Gastrocnemius medialis (tissue), 4 donors: Measurements from ENCODE around the gene GCSAM. TPM values are rescaled to one million over a fixed set of nuclear protein-coding genes. Genes with fewer than 3 reads are reported as not detected.

Source experiments
- ATAC-seq, 2 donors: fragments of 150-250 bp; one replicate each; pipeline ENCODE4 v1.9.1; 2016
- DNase-seq, 2 donors: peaks; one replicate each; pipeline ENCODE4 v3.0.0-alpha.2; 2019
- H3K27ac ChIP-seq, 4 donors: fragments of 200-600 bp; sonication (generic); 1 replicate in 1 of 4; 2 replicates in 3 of 4; pipeline ENCODE4 v1.5.1; 2016 to 2018; ENCODE audit warnings: mild to moderate bottlenecking in 2 of 4, moderate library complexity in 1 of 4
- H3K27me3 ChIP-seq, 3 donors: fragments of 200-600 bp; sonication (generic) in 2 of 3; 1 replicate in 1 of 3; 2 replicates in 2 of 3; pipeline versions ENCODE4 v1.5.1 to v1.6.0; 2016 to 2019; ENCODE audit warnings: mild to moderate bottlenecking in 1 of 3, moderate library complexity in 1 of 3
- H3K36me3 ChIP-seq, 2 donors: fragments of 200-600 bp; sonication (generic) in 1 of 2; one replicate each; pipeline ENCODE4 v1.5.1; 2017 to 2018
- H3K4me1 ChIP-seq, 2 donors: fragments of 200-600 bp; sonication (generic) in 1 of 2; one replicate each; pipeline ENCODE4 v1.5.1; 2016 to 2017; ENCODE audit warnings: mild to moderate bottlenecking in 2 of 2
- H3K4me3 ChIP-seq, 4 donors: fragments of 200-600 bp; sonication (generic) in 3 of 4; 1 replicate in 1 of 4; 2 replicates in 3 of 4; pipeline ENCODE4 v1.5.1; 2016 to 2019; ENCODE audit warnings: mild to moderate bottlenecking in 2 of 4
- H3K9me3 ChIP-seq, 3 donors: fragments of 200-600 bp; sonication (generic) in 2 of 3; 1 replicate in 1 of 3; 2 replicates in 2 of 3; pipeline ENCODE4 v1.5.1; 2016 to 2019
- POLR2A ChIP-seq, 2 donors: fragments of 450-650 bp; IDR thresholded peaks; one replicate each; pipeline ENCODE4 v1.6.1; 2017; ENCODE audit warnings: antibody characterized with exemption in 2 of 2, mild to moderate bottlenecking in 2 of 2, moderate library complexity in 2 of 2
- in situ Hi-C, 4 donors: fragments of 200-750 bp; cut with MboI; loops; one replicate each; pipeline versions ENCODE4 v1.15.0 to v1.8.0; 2017; ENCODE audit warnings: low sequenced_read_pairs in 4 of 4
- intact Hi-C: fragments of 100-400 bp; cut with DNase I; formaldehyde crosslinking; loops from one replicate; pipeline ENCODE4 v1.15.1; 2023; ENCODE audit warnings: low total_unique reads
- total RNA-seq, 4 donors: library from RNA; depleted of rRNA; stranded (reverse); fragments of >200 nt; gene quantifications; one replicate each; pipeline versions ENCODE4 v1.1.0 to v1.2.3, GENCODE V29; 2016
- TF ChIP-seq, protein P1 (sequence below), 5 experiments: fragments of 450-650 bp in 3 of 5; fragments of 200-600 bp in 2 of 5; sonication (generic) in 2 of 5; IDR thresholded peaks in 4 of 5; conservative IDR thresholded peaks in 1 of 5; 1 replicate in 4 of 5; 2 replicates in 1 of 5; pipeline ENCODE4 v1.5.1; 2016 to 2019; ENCODE audit warnings: antibody characterized with exemption in 5 of 5, mild to moderate bottlenecking in 3 of 5, moderate library complexity in 3 of 5

The GCSAM gene
- total RNA-seq, 4 donors from 2014 or later = not detected

DNA sequence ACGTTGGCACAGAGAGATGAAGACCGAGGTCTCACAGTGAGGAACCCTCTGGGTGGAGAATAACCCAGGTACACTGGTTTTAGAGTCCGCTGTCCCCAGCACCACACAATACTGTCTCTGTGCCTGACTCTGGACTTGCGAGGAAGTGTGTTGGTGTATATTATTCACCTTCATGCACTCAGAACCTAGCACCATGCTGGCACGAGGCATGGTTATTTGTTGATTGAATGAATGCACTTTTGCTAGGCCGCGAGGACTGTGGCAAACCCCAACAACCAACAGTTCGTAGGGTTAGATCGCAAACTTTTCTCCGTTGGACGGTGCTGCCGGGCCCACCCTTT, 47.3 kb downstream of the GCSAM start:
- no peaks in the 10 kb centered on the region for H3K9me3 ChIP-seq
- H3K36me3 ChIP-seq = no peaks in the 10 kb centered on the region
- no peak for DNase-seq
- H3K4me3 ChIP-seq = peak overlapping the region; percentile 60 to 85 (median 66)
- peaks cover 0 to 5% of the 10 kb centered on the region in 2 donors for H3K4me1 ChIP-seq
- ATAC-seq = peak in 1 of 2 donors; percentile 11
- intact Hi-C loops (no loop called here), in situ Hi-C loops (no loop called here)
- no peak for TF ChIP-seq POLR2A (IDR thresholded peaks at IDR 0.05)
- TF ChIP-seq, protein P1, sequence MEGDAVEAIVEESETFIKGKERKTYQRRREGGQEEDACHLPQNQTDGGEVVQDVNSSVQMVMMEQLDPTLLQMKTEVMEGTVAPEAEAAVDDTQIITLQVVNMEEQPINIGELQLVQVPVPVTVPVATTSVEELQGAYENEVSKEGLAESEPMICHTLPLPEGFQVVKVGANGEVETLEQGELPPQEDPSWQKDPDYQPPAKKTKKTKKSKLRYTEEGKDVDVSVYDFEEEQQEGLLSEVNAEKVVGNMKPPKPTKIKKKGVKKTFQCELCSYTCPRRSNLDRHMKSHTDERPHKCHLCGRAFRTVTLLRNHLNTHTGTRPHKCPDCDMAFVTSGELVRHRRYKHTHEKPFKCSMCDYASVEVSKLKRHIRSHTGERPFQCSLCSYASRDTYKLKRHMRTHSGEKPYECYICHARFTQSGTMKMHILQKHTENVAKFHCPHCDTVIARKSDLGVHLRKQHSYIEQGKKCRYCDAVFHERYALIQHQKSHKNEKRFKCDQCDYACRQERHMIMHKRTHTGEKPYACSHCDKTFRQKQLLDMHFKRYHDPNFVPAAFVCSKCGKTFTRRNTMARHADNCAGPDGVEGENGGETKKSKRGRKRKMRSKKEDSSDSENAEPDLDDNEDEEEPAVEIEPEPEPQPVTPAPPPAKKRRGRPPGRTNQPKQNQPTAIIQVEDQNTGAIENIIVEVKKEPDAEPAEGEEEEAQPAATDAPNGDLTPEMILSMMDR (IDR thresholded peaks at IDR 0.05 in 4 of 5, conservative IDR thresholded peaks at IDR 0.05 in 1 of 5) = no peak
- H3K27me3 ChIP-seq = no peaks in the 10 kb centered on the region
- peak overlapping the region in 2 of 4 donors; percentile 58 to 78 for H3K27ac ChIP-seq

DNA sequence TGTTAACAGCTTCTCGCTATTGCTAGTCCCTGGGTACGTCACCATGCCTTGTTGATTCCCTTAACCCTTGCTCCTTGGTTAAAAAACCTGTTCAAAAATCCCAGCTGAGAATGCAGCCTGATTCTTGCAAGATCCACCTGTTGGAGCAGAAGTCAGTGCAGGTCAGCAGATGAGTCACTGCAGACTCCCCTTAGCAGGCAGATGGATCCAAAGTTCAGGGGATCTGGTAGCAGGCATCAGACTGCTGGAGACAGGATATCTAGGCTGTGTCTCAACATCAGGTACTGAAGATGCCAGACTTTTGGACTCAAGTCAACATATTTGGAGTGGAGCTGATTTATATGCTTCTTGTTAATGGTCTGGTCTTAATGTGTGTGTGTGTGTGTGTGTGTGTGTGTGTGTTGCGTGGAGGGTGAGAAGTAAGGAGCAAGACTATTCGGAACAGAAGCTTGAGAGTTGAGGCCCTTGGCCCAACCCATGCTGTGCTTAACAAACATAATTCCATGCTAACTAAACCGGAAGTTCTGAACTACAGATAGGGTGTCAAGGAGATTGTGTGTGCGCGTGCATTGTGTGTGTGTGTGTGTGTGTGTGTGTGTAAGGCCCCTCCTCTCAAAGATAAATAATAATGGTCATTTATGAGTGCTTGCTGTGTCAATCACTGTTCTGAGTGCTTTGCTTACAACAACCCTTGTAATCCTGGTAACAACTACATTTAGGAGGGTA, 47.9 kb downstream of the GCSAM start:
- DNase-seq = no peak
- H3K9me3 ChIP-seq = no peaks in the 10 kb centered on the region
- in situ Hi-C loops (no loop called here), intact Hi-C loops (no loop called here)
- TF ChIP-seq POLR2A (IDR thresholded peaks at IDR 0.05) = no peak
- TF ChIP-seq, protein P1 (IDR thresholded peaks at IDR 0.05 in 4 of 5, conservative IDR thresholded peaks at IDR 0.05 in 1 of 5) = no peak
- H3K27me3 ChIP-seq = no peaks in the 10 kb centered on the region
- no peaks in the 10 kb centered on the region for H3K36me3 ChIP-seq
- H3K4me1 ChIP-seq = peaks cover 0 to 5% of the 10 kb centered on the region in 2 donors
- no peak overlapping the region for H3K27ac ChIP-seq
- ATAC-seq = no peak
- peak overlapping the region in 1 of 4 donors; percentile 85 for H3K4me3 ChIP-seq

DNA sequence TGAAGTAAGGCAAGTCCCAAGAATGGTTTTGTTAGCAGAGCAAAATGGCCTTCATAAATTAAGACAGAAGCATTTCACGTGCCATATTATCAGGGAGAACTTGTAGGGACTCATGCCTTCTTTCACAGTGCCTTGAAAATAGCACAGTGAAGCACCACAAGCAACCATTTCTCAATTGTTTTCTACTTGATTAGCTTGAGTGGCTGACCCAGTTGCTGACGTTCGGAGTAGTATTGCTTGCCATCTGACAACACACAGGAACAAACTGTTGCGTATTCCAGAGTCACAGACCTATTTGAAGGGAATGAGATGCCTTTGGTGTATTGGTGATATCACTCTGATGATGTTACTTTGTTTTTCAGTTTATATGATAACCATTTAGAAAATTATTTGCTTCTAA, 49.8 kb downstream of the GCSAM start:
- Histone ChIP-seq H3K36me3 (no peaks in the 10 kb centered on the region), H3K4me1 (peaks cover 0 to 5% of the 10 kb centered on the region in 2 donors), H3K27ac (no peak overlapping the region), H3K9me3 (no peaks in the 10 kb centered on the region), H3K4me3 (no peak overlapping the region), H3K27me3 (no peaks in the 10 kb centered on the region)
- intact Hi-C loops = no loop called here
- ATAC-seq = no peak
- in situ Hi-C loops = no loop called here
- no peak for TF ChIP-seq POLR2A (IDR thresholded peaks at IDR 0.05)
- TF ChIP-seq, protein P1 (IDR thresholded peaks at IDR 0.05 in 4 of 5, conservative IDR thresholded peaks at IDR 0.05 in 1 of 5) = no peak
- no peak for DNase-seq

DNA sequence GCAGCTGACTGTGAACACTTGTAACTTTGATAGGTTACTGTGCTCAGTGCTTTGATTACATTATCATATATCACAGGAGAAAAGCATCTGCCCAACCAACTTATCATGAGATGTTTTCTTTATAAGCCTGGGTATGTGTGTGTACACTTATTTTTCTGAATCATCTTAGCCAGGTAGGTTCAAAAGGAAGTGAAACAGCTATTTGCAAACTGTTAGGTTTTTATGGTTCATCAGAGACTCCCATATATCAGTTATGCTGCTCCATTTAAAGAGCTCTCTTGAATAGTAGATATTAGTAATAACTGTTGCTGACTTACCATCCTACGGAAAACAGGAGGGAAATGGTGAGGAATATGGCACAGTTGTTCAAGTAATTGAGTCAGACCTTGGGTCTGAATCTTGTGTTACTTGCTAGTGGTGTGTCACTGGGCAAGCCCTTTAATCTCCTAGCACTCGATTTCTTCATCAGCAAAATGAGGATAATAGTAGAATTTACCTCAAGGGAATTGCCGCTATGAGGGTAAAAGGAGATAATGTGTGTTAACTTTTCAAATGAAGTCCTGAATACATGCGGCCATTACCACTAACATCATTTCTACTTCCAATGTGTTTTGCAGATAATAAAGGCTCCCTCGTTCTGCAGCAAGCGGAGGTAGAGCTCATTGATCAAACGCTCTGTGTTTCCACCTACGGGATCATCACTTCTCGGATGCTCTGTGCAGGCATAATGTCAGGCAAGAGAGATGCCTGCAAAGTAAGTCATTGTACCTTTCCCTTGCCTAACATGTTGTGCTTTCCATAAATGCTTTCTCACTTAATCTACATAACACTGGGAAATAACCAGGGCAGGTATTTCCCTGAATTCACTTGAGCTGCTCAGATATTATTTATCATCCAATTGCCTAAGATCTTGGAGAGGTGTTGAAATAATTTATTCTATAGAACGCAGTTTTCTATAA, 54.6 kb downstream of the GCSAM start:
- no peak for TF ChIP-seq POLR2A (IDR thresholded peaks at IDR 0.05)
- TF ChIP-seq, protein P1 (IDR thresholded peaks at IDR 0.05 in 4 of 5, conservative IDR thresholded peaks at IDR 0.05 in 1 of 5) = no peak
- H3K4me3 ChIP-seq = no peak overlapping the region
- H3K36me3 ChIP-seq = no peaks in the 10 kb centered on the region
- H3K9me3 ChIP-seq = no peaks in the 10 kb centered on the region
- no peaks in the 10 kb centered on the region for H3K27me3 ChIP-seq
- H3K4me1 ChIP-seq = no peaks in the 10 kb centered on the region
- in situ Hi-C loops = no loop called here
- intact Hi-C loops = no loop called here
- ATAC-seq (no peak), DNase-seq (no peak)
- no peak overlapping the region for H3K27ac ChIP-seq
